ENCODE results near the gene SCOC. TPM values are rescaled to one million over a fixed set of nuclear protein-coding genes. Genes with fewer than 3 reads are reported as not detected.

Gene SCOC
- 10 to 100 TPM; 30.7 to 77.1 (median 47.2) TPM for total RNA-seq

GRCh38 chr4:140373328-140374129, at the start of gene SCOC:
Gene SCOC, plus strand, starts transcription at chr4:140373646. Its CDS starts 5,525 bp downstream, at chr4:140379171.
- no peak for TF ChIP-seq CTCF (IDR thresholded peaks at IDR 0.05; ENCODE audit: low read depth)

GRCh38 chr4:140326395-140326993, 47.0 kb upstream of the SCOC start:
- no peak for TF ChIP-seq CTCF (IDR thresholded peaks at IDR 0.05; ENCODE audit: low read depth)

GRCh38 chr4:140330311-140330900, 43.0 kb upstream of the SCOC start:
- no peak for TF ChIP-seq CTCF (IDR thresholded peaks at IDR 0.05; ENCODE audit: low read depth)

- TF ChIP-seq CTCF (IDR thresholded peaks at IDR 0.05; ENCODE audit: low read depth): no peak
Measured at GRCh38 chr4:140331245-140331644, 42.2 kb upstream of the SCOC start.

- TF ChIP-seq CTCF (IDR thresholded peaks at IDR 0.05; ENCODE audit: low read depth): no peak
Measured at GRCh38 chr4:140331876-140332275, 41.6 kb upstream of the SCOC start.

GRCh38 chr4:140332734-140333133, 40.7 kb upstream of the SCOC start:
- no peak for TF ChIP-seq CTCF (IDR thresholded peaks at IDR 0.05; ENCODE audit: low read depth)

- TF ChIP-seq CTCF (IDR thresholded peaks at IDR 0.05; ENCODE audit: low read depth): no peak
Measured at GRCh38 chr4:140333523-140333922, 39.9 kb upstream of the SCOC start.

Measured in subcutaneous adipose tissue (tissue), 4 donors.